Stimulated activated naive CD8-positive, alpha-beta T cell treated with anti-CD3 and anti-CD28 coated beads, Interleukin-15, Interleukin-2, amounts not matched to agents 100 ng/mL and 50 ng/mL, for 24 hours (primary cell): ENCODE results near the gene C14orf119.
"Not testable (repeated sequence)": the region's sequence is repeated elsewhere in the genome, so short reads cannot be mapped to it uniquely, and the experiment has no call there.

Experiments used
- H3K27ac Mint-ChIP-seq: one replicate; pipeline ENCODE4 v1.8.0; 2021; ENCODE audit warnings: mild to moderate bottlenecking, mixed read lengths
- H3K27me3 Mint-ChIP-seq: one replicate; pipeline ENCODE4 v1.8.0; 2021; ENCODE audit warnings: mixed read lengths
- H3K36me3 Mint-ChIP-seq: one replicate; pipeline ENCODE4 v1.8.0; 2021; ENCODE audit warnings: low read depth, mixed read lengths
- H3K4me1 Mint-ChIP-seq: one replicate; pipeline ENCODE4 v1.8.0; 2021; ENCODE audit warnings: low read depth, mixed read lengths
- H3K4me3 Mint-ChIP-seq: one replicate; pipeline ENCODE4 v1.8.0; 2021; ENCODE audit warnings: mild to moderate bottlenecking, mixed read lengths
- H3K9me3 Mint-ChIP-seq: one replicate; pipeline ENCODE4 v1.8.0; 2021; ENCODE audit warnings: mixed read lengths

Gene C14orf119

GRCh38 chr14:23105348-23105824, 10.1 kb downstream of the C14orf119 start:
- Mint-ChIP-seq H3K4me1 (no peaks in the 10 kb centered on the region), H3K9me3 (no peaks in the 10 kb centered on the region), H3K4me3 (no peak overlapping the region), H3K27me3 (no peaks in the 10 kb centered on the region), H3K36me3 (no peaks in the 10 kb centered on the region), H3K27ac (no peak overlapping the region)

GRCh38 chr14:23106747-23107045, 11.4 kb downstream of the C14orf119 start:
- Mint-ChIP-seq H3K27ac (no peak overlapping the region), H3K4me1 (no peaks in the 10 kb centered on the region)

GRCh38 chr14:23107620-23108019, 12.3 kb downstream of the C14orf119 start:
- H3K27ac Mint-ChIP-seq, H3K4me3 Mint-ChIP-seq, H3K36me3 Mint-ChIP-seq, H3K27me3 Mint-ChIP-seq, H3K4me1 Mint-ChIP-seq, H3K9me3 Mint-ChIP-seq: not testable (repeated sequence)

More at GRCh38 chr14:23106747-23107045, 11.4 kb downstream of the C14orf119 start:
- Mint-ChIP-seq H3K27me3 (no peaks in the 10 kb centered on the region), H3K9me3 (no peaks in the 10 kb centered on the region), H3K4me3 (no peak overlapping the region), H3K36me3 (no peaks in the 10 kb centered on the region)

GRCh38 chr14:23108169-23108568, 12.9 kb downstream of the C14orf119 start:
- not testable (repeated sequence) for H3K36me3 Mint-ChIP-seq, H3K4me1 Mint-ChIP-seq, H3K27me3 Mint-ChIP-seq, H3K9me3 Mint-ChIP-seq, H3K4me3 Mint-ChIP-seq, H3K27ac Mint-ChIP-seq

- no peak overlapping the region for H3K4me3 Mint-ChIP-seq
- H3K36me3 Mint-ChIP-seq: no peaks in the 10 kb centered on the region
- no peaks in the 10 kb centered on the region for H3K4me1 Mint-ChIP-seq
- no peak overlapping the region for H3K27ac Mint-ChIP-seq
- H3K9me3 Mint-ChIP-seq: no peaks in the 10 kb centered on the region
- no peaks in the 10 kb centered on the region for H3K27me3 Mint-ChIP-seq
Measured at GRCh38 chr14:23109769-23110168, 14.5 kb downstream of the C14orf119 start.

GRCh38 chr14:23110579-23111365, 15.5 kb downstream of the C14orf119 start:
- H3K27me3 Mint-ChIP-seq: no peaks in the 10 kb centered on the region
- H3K9me3 Mint-ChIP-seq: no peaks in the 10 kb centered on the region
- H3K4me3 Mint-ChIP-seq: no peak overlapping the region
- H3K27ac Mint-ChIP-seq: no peak overlapping the region
- H3K36me3 Mint-ChIP-seq: no peaks in the 10 kb centered on the region
- no peaks in the 10 kb centered on the region for H3K4me1 Mint-ChIP-seq

- Mint-ChIP-seq H3K27me3 (no peaks in the 10 kb centered on the region), H3K4me3 (no peak overlapping the region), H3K9me3 (no peaks in the 10 kb centered on the region), H3K4me1 (no peaks in the 10 kb centered on the region), H3K27ac (no peak overlapping the region), H3K36me3 (no peaks in the 10 kb centered on the region)
Measured at GRCh38 chr14:23112359-23113178, 17.3 kb downstream of the C14orf119 start.

- H3K27ac Mint-ChIP-seq: no peak overlapping the region
- H3K4me3 Mint-ChIP-seq: no peak overlapping the region
- H3K9me3 Mint-ChIP-seq: no peaks in the 10 kb centered on the region
- no peaks in the 10 kb centered on the region for H3K27me3 Mint-ChIP-seq
- no peaks in the 10 kb centered on the region for H3K36me3 Mint-ChIP-seq
- H3K4me1 Mint-ChIP-seq: peaks cover 5% of the 10 kb centered on the region
Measured at GRCh38 chr14:23113431-23114119, 18.3 kb downstream of the C14orf119 start.

GRCh38 chr14:23114120-23114458, 18.8 kb downstream of the C14orf119 start:
- no peaks in the 10 kb centered on the region for H3K36me3 Mint-ChIP-seq

GRCh38 chr14:23114669-23115038, 19.3 kb downstream of the C14orf119 start:
- Mint-ChIP-seq H3K36me3 (no peaks in the 10 kb centered on the region), H3K9me3 (no peaks in the 10 kb centered on the region), H3K27ac (no peak overlapping the region), H3K27me3 (no peaks in the 10 kb centered on the region), H3K4me3 (no peak overlapping the region), H3K4me1 (peaks cover 15% of the 10 kb centered on the region)

More at GRCh38 chr14:23114120-23114458, 18.8 kb downstream of the C14orf119 start:
- Mint-ChIP-seq H3K9me3 (no peaks in the 10 kb centered on the region), H3K27ac (no peak overlapping the region), H3K27me3 (no peaks in the 10 kb centered on the region), H3K4me3 (no peak overlapping the region), H3K4me1 (peaks cover 10% of the 10 kb centered on the region)

GRCh38 chr14:23115039-23115731, 19.9 kb downstream of the C14orf119 start:
- no peaks in the 10 kb centered on the region for H3K36me3 Mint-ChIP-seq
- H3K27ac Mint-ChIP-seq: no peak overlapping the region
- H3K27me3 Mint-ChIP-seq: no peaks in the 10 kb centered on the region
- no peak overlapping the region for H3K4me3 Mint-ChIP-seq
- H3K9me3 Mint-ChIP-seq: no peaks in the 10 kb centered on the region
- peaks cover 21% of the 10 kb centered on the region for H3K4me1 Mint-ChIP-seq

- no peaks in the 10 kb centered on the region for H3K27me3 Mint-ChIP-seq
- no peaks in the 10 kb centered on the region for H3K9me3 Mint-ChIP-seq
- no peak overlapping the region for H3K4me3 Mint-ChIP-seq
- H3K4me1 Mint-ChIP-seq: peaks cover 28% of the 10 kb centered on the region
- H3K27ac Mint-ChIP-seq: no peak overlapping the region
- no peaks in the 10 kb centered on the region for H3K36me3 Mint-ChIP-seq
Measured at GRCh38 chr14:23115918-23116317, 20.6 kb downstream of the C14orf119 start.

GRCh38 chr14:23117371-23118020, 22.2 kb downstream of the C14orf119 start:
- no peaks in the 10 kb centered on the region for H3K27me3 Mint-ChIP-seq
- no peaks in the 10 kb centered on the region for H3K36me3 Mint-ChIP-seq
- peaks cover 35% of the 10 kb centered on the region for H3K4me1 Mint-ChIP-seq
- H3K4me3 Mint-ChIP-seq: no peak overlapping the region
- no peaks in the 10 kb centered on the region for H3K9me3 Mint-ChIP-seq
- H3K27ac Mint-ChIP-seq: no peak overlapping the region
